ENCODE data around the gene PCDHA13.
"Not testable (repeated sequence)": the region's sequence is repeated elsewhere in the genome, so short reads cannot be mapped to it uniquely, and the experiment has no call there.

Gene PCDHA13

GRCh38 chr5:140842798-140843733 is 38.9 kb upstream of the PCDHA13 start:
- no peak overlapping the region for H3K4me3 ChIP-seq (replicated peaks; ENCODE audit: low read depth, low read length)
- no peak for DNase-seq (ENCODE audit: extremely low read depth, insufficient read length)
- no peaks in the 10 kb centered on the region for H3K27me3 ChIP-seq (replicated peaks; ENCODE audit: control insufficient read depth, insufficient read depth, low read length)
- H3K36me3 ChIP-seq (ENCODE audit: control insufficient read depth, insufficient read depth, low read length), result no peaks in the 10 kb centered on the region
- TF ChIP-seq, protein P1, sequence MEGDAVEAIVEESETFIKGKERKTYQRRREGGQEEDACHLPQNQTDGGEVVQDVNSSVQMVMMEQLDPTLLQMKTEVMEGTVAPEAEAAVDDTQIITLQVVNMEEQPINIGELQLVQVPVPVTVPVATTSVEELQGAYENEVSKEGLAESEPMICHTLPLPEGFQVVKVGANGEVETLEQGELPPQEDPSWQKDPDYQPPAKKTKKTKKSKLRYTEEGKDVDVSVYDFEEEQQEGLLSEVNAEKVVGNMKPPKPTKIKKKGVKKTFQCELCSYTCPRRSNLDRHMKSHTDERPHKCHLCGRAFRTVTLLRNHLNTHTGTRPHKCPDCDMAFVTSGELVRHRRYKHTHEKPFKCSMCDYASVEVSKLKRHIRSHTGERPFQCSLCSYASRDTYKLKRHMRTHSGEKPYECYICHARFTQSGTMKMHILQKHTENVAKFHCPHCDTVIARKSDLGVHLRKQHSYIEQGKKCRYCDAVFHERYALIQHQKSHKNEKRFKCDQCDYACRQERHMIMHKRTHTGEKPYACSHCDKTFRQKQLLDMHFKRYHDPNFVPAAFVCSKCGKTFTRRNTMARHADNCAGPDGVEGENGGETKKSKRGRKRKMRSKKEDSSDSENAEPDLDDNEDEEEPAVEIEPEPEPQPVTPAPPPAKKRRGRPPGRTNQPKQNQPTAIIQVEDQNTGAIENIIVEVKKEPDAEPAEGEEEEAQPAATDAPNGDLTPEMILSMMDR (IDR thresholded peaks at IDR 0.05; ENCODE audit: insufficient read depth, low read length, poor library complexity, severe bottlenecking), result no peak

GRCh38 chr5:140848139-140849102 is 33.5 kb upstream of the PCDHA13 start, which contains the start of gene PCDHA9:
PCDHA9 (plus strand) TSS chr5:140848382; CDS start chr5:140848496, 114 bp downstream.
- H3K27me3 ChIP-seq (replicated peaks; ENCODE audit: control insufficient read depth, insufficient read depth, low read length); H3K36me3 ChIP-seq (ENCODE audit: control insufficient read depth, insufficient read depth, low read length); DNase-seq (ENCODE audit: extremely low read depth, insufficient read length); H3K4me3 ChIP-seq (replicated peaks; ENCODE audit: low read depth, low read length): not testable (repeated sequence)

DNA sequence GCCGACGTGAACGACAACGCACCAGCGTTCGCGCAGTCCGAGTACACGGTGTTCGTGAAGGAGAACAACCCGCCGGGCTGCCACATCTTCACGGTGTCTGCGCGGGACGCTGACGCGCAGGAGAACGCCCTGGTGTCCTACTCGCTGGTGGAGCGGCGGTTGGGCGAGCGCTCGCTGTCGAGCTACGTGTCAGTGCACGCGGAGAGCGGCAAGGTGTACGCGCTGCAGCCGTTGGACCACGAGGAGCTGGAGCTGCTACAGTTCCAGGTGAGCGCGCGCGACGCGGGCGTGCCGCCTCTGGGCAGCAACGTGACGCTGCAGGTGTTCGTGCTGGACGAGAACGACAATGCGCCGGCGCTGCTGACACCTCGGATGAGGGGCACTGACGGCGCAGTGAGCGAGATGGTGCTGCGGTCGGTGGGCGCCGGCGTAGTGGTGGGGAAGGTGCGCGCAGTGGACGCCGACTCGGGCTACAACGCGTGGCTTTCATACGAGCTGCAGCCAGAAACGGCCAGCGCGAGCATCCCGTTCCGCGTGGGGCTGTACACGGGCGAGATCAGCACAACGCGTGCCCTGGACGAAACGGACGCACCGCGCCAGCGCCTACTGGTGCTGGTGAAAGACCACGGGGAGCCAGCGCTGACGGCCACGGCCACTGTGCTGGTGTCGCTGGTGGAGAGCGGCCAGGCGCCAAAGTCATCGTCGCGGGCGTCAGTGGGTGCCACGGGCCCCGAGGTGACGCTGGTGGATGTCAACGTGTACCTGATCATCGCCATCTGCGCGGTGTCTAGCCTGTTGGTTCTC is 31.9 kb upstream of the PCDHA13 start:
- not testable (repeated sequence) for H3K4me3 ChIP-seq (replicated peaks; ENCODE audit: low read depth, low read length); H3K27me3 ChIP-seq (replicated peaks; ENCODE audit: control insufficient read depth, insufficient read depth, low read length); H3K36me3 ChIP-seq (ENCODE audit: control insufficient read depth, insufficient read depth, low read length); DNase-seq (ENCODE audit: extremely low read depth, insufficient read length)

DNA sequence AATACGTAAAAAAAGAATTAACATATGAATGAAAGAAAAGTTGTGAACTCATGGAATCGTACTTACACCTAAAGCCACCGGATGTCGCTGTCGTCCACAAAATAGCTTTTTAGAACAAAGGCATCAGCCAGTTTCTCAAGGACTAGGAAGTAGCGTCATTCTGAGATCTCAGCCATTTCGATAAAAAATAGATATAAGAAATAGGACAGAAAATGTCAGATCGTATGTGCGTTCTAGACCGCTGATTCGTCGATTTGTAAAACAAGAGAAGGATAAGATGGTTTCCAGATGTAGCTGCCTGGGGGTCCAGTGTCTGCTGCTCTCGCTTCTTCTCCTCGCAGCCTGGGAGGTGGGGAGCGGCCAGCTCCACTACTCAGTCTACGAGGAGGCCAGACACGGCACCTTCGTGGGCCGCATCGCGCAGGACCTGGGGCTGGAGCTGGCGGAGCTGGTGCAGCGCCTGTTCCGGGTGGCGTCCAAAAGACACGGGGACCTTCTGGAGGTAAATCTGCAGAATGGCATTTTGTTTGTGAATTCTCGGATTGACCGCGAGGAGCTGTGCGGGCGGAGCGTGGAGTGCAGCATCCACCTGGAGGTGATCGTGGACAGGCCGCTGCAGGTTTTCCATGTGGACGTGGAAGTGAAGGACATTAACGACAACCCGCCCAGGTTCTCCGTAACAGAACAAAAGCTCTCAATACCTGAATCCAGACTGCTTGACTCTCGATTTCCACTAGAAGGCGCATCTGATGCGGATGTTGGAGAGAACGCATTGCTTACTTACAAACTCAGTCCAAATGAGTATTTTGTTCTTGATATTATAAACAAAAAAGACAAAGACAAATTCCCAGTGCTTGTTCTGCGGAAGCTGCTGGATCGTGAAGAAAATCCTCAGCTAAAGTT is 25.9 kb upstream of the PCDHA13 start, which contains the start of gene PCDHA10:
PCDHA10 (plus strand) TSS at position 126 of the 903 bp plus-strand sequence; CDS start at position 278, 152 bp downstream.
- no peak for DNase-seq (ENCODE audit: extremely low read depth, insufficient read length)
- no peak within 1 kb of the TSS for H3K4me3 ChIP-seq (replicated peaks; ENCODE audit: low read depth, low read length)
- H3K27me3 ChIP-seq (replicated peaks; ENCODE audit: control insufficient read depth, insufficient read depth, low read length), result no peaks in the 10 kb centered on the region
- TF ChIP-seq, protein P1 (IDR thresholded peaks at IDR 0.05; ENCODE audit: insufficient read depth, low read length, poor library complexity, severe bottlenecking), result no peak
- H3K36me3 ChIP-seq (ENCODE audit: control insufficient read depth, insufficient read depth, low read length), result no peaks in the 10 kb centered on the region

- Histone ChIP-seq H3K36me3 (ENCODE audit: control insufficient read depth, insufficient read depth, low read length) (no peaks in the 10 kb centered on the region), H3K27me3 (replicated peaks; ENCODE audit: control insufficient read depth, insufficient read depth, low read length) (no peaks in the 10 kb centered on the region), H3K4me3 (replicated peaks; ENCODE audit: low read depth, low read length) (no peak overlapping the region)
- DNase-seq (ENCODE audit: extremely low read depth, insufficient read length), result no peak
- TF ChIP-seq, protein P1 (IDR thresholded peaks at IDR 0.05; ENCODE audit: insufficient read depth, low read length, poor library complexity, severe bottlenecking), result no peak
Observed at GRCh38 chr5:140857177-140857986, 24.5 kb upstream of the PCDHA13 start.
